Liver (tissue), 9 donors: ENCODE results near the gene MED23. TPM values are rescaled to one million over a fixed set of nuclear protein-coding genes. Genes with fewer than 3 reads are reported as not detected.

Experiments used
- DNase-seq: peaks from one replicate; pipeline ENCODE4 v3.0.0-alpha.2; 2017; ENCODE audit warnings: low spot score
- H3K27ac ChIP-seq, 2 donors: one replicate each; pipeline ENCODE4 v1.7.0; 2013; ENCODE audit warnings: inconsistent platforms in 2 of 2, low read length in 2 of 2, control low read depth in 1 of 2, low read depth in 1 of 2, mild to moderate bottlenecking in 1 of 2
- H3K27me3 ChIP-seq, 4 donors: one replicate each; pipeline versions ENCODE4 v1.6.1 to v1.7.0; 2013; ENCODE audit warnings: low read length in 3 of 4, inconsistent platforms in 1 of 4, mild to moderate bottlenecking in 1 of 4, moderate library complexity in 1 of 4; ENCODE audit not compliant: control insufficient read depth in 4 of 4, insufficient read depth in 4 of 4
- H3K36me3 ChIP-seq, 4 donors: one replicate each; pipeline versions ENCODE4 v1.6.1 to v1.7.0; 2013; ENCODE audit warnings: low read length in 3 of 4, mild to moderate bottlenecking in 3 of 4, low read depth in 1 of 4, moderate library complexity in 1 of 4; ENCODE audit not compliant: control insufficient read depth in 4 of 4, insufficient read depth in 3 of 4
- H3K4me1 ChIP-seq, 4 donors: one replicate each; pipeline versions ENCODE4 v1.6.1 to v1.7.0; 2013; ENCODE audit warnings: low read length in 3 of 4, mild to moderate bottlenecking in 3 of 4, moderate library complexity in 1 of 4; ENCODE audit not compliant: control insufficient read depth in 4 of 4, insufficient read depth in 4 of 4
- H3K4me3 ChIP-seq, 3 donors: one replicate each; pipeline versions ENCODE4 v1.6.1 to v1.7.0; 2013; ENCODE audit warnings: low read length in 3 of 3, control low read depth in 1 of 3, low read depth in 1 of 3, mild to moderate bottlenecking in 1 of 3
- H3K9ac ChIP-seq, 2 donors: one replicate each; pipeline ENCODE4 v1.7.0; 2013; ENCODE audit warnings: low read length in 2 of 2, mild to moderate bottlenecking in 2 of 2, moderate library complexity in 2 of 2, control low read depth in 1 of 2, low read depth in 1 of 2
- H3K9me3 ChIP-seq, 4 donors: one replicate each; pipeline versions ENCODE4 v1.6.1 to v1.7.0; 2013; ENCODE audit warnings: low read length in 3 of 4; ENCODE audit not compliant: control insufficient read depth in 4 of 4
- ATF3 ChIP-seq: IDR thresholded peaks from 2 replicates; pipeline ENCODE4 v1.6.1; 2016; ENCODE audit warnings: antibody characterized with exemption
- CTCF ChIP-seq: fragments of 150-350 bp; IDR thresholded peaks from 2 replicates; pipeline ENCODE4 v1.5.1; 2017; ENCODE audit warnings: improper control_type of control experiment, low read depth, low read length; ENCODE audit not compliant: missing input control
- EGR1 ChIP-seq, 2 donors: IDR thresholded peaks; 2 replicates each; pipeline ENCODE4 v1.6.1; 2016 to 2018; ENCODE audit warnings: antibody characterized with exemption in 2 of 2, low read depth in 2 of 2
- FOXA1 ChIP-seq: IDR thresholded peaks from 2 replicates; pipeline ENCODE4 v1.6.1; 2016; ENCODE audit warnings: antibody characterized with exemption
- FOXA2 ChIP-seq: IDR thresholded peaks from 2 replicates; pipeline ENCODE4 v1.6.1; 2016; ENCODE audit warnings: antibody characterized with exemption
- GABPA ChIP-seq, 2 donors: IDR thresholded peaks in 1 of 2; conservative IDR thresholded peaks in 1 of 2; 2 replicates each; pipeline ENCODE4 v1.6.1; 2016; ENCODE audit warnings: antibody characterized with exemption in 2 of 2, mild to moderate bottlenecking in 1 of 2, moderate library complexity in 1 of 2
- HNF4A ChIP-seq, 2 donors: conservative IDR thresholded peaks; 2 replicates each; pipeline ENCODE4 v1.6.1; 2016; ENCODE audit warnings: antibody characterized with exemption in 2 of 2, mild to moderate bottlenecking in 2 of 2
- HNF4G ChIP-seq: IDR thresholded peaks from 2 replicates; pipeline ENCODE4 v1.6.1; 2016; ENCODE audit warnings: antibody characterized with exemption
- JUND ChIP-seq, 2 donors: IDR thresholded peaks; 2 replicates each; pipeline ENCODE4 v1.6.1; 2016; ENCODE audit warnings: antibody characterized with exemption in 2 of 2
- MAX ChIP-seq: IDR thresholded peaks from 2 replicates; pipeline ENCODE4 v1.6.1; 2016; ENCODE audit warnings: antibody characterized with exemption
- NR2F2 ChIP-seq: IDR thresholded peaks from 2 replicates; pipeline ENCODE4 v1.6.1; 2016; ENCODE audit warnings: antibody characterized with exemption
- RAD21 ChIP-seq, 2 donors: IDR thresholded peaks; 2 replicates each; pipeline ENCODE4 v1.6.1; 2016; ENCODE audit warnings: antibody characterized with exemption in 2 of 2, mild to moderate bottlenecking in 2 of 2
- REST ChIP-seq: IDR thresholded peaks from 2 replicates; pipeline ENCODE4 v1.6.1; 2016; ENCODE audit warnings: antibody characterized with exemption, mild to moderate bottlenecking
- RXRA ChIP-seq, 2 donors: IDR thresholded peaks; 2 replicates each; pipeline ENCODE4 v1.6.1; 2017 to 2018; ENCODE audit warnings: antibody characterized with exemption in 2 of 2, mild to moderate bottlenecking in 1 of 2
- SP1 ChIP-seq: IDR thresholded peaks from 2 replicates; pipeline ENCODE4 v1.6.1; 2018; ENCODE audit warnings: antibody characterized with exemption, mild to moderate bottlenecking
- TAF1 ChIP-seq: conservative IDR thresholded peaks from 2 replicates; pipeline ENCODE4 v1.6.1; 2016; ENCODE audit warnings: antibody characterized with exemption, mild to moderate bottlenecking
- YY1 ChIP-seq: IDR thresholded peaks from 2 replicates; pipeline ENCODE4 v1.6.1; 2016; ENCODE audit warnings: antibody characterized with exemption, mild to moderate bottlenecking
- ZBTB33 ChIP-seq: IDR thresholded peaks from 2 replicates; pipeline ENCODE4 v1.6.1; 2016; ENCODE audit warnings: antibody characterized with exemption
- WGBS: extraction: QIAGEN DNeasy Blood & Tissue Kit; methylation state at CpG from one replicate; pipeline ENCODE4 v1.1.7; 2013; 5-methylcytosine and 5-hydroxymethylcytosine counted together
- polyA plus RNA-seq, 2 donors: library from polyadenylated mRNA; stranded (reverse) in 1 of 2; unstranded in 1 of 2; fragments of 200-250 nt in 1 of 2; fragments of >200 nt in 1 of 2; fragmentation: Nextera tagmentation in 1 of 2; extraction: Ambion mirVana in 1 of 2; gene quantifications; one replicate each; pipeline versions ENCODE4 v1.2.1 to v1.2.3, GENCODE V29; 2013 to 2015
- total RNA-seq, 2 donors: library from RNA; depleted of rRNA; stranded (reverse); fragments of >200 nt; gene quantifications; one replicate each; pipeline ENCODE4 v1.2.3, GENCODE V29; 2014
- donor health status: healthy.
- donor health status: healthy.
- donor health status: healthy.
- donor health status: healthy.
- donor health status: healthy.

Gene MED23
- total and polyA plus RNA-seq, 4 donors = 3.9 to 17.3 (median 13.4) TPM

GRCh38 chr6:131551902-131552301 is 76.1 kb downstream of the MED23 start:
- 43% methylated on average over 4 of the region's 4 CpGs for WGBS
- no peak overlapping the region for H3K4me3 ChIP-seq
- H3K4me1 ChIP-seq = peaks cover 11 to 50% (median 21%) of the 10 kb centered on the region in 4 donors
- peak overlapping the region; percentile 37 to 90 for H3K9ac ChIP-seq
- H3K36me3 ChIP-seq = no peaks in the 10 kb centered on the region
- no peaks in the 10 kb centered on the region for H3K27me3 ChIP-seq
- H3K9me3 ChIP-seq = no peaks in the 10 kb centered on the region
- peak overlapping the region; percentile 76 to 90 for H3K27ac ChIP-seq
- DNase-seq = no peak
- TF ChIP-seq YY1 = peak; percentile 36
- peak; percentile 32 for TF ChIP-seq TAF1
- no peak for TF ChIP-seq RXRA (IDR thresholded peaks at IDR 0.05)

- DNase-seq = no peak
- peak overlapping the region; percentile 60 to 71 for H3K27ac ChIP-seq
- no peaks in the 10 kb centered on the region for H3K36me3 ChIP-seq
- TF ChIP-seq ZBTB33 (no peak), NR2F2 (no peak), RXRA (IDR thresholded peaks at IDR 0.05) (no peak), YY1 (no peak), HNF4A (conservative IDR thresholded peaks at IDR 0.05) (no peak), RAD21 (IDR thresholded peaks at IDR 0.05) (no peak), REST (no peak), FOXA1 (no peak), MAX (no peak), HNF4G (no peak), JUND (IDR thresholded peaks at IDR 0.05) (no peak), ATF3 (no peak), EGR1 (IDR thresholded peaks at IDR 0.05; ENCODE audit: low read depth in 2 of 2) (no peak), SP1 (no peak), FOXA2 (no peak), CTCF (no peak), TAF1 (no peak), GABPA (IDR thresholded peaks at IDR 0.05 in 1 of 2, conservative IDR thresholded peaks at IDR 0.05 in 1 of 2) (no peak)
- H3K4me3 ChIP-seq = no peak overlapping the region
- no peak overlapping the region for H3K9ac ChIP-seq
- H3K4me1 ChIP-seq = peaks cover 8 to 42% (median 20%) of the 10 kb centered on the region in 4 donors
- whole genome bisulfite sequencing = 50% methylated on average over 2 of the region's 2 CpGs
- H3K9me3 ChIP-seq = no peaks in the 10 kb centered on the region
- no peaks in the 10 kb centered on the region for H3K27me3 ChIP-seq
These were observed 78.2 kb downstream of the MED23 start for GRCh38 chr6:131549811-131550210.
